Caco-2 (cell line): ENCODE data around the gene GPC6. TPM values are rescaled to one million over a fixed set of nuclear protein-coding genes. Genes with fewer than 3 reads are reported as not detected.

ENCODE experiments used
- BruUV-seq: library from RNA; stranded (reverse); fragments of 400-500 nt; replicated peaks from 2 replicates; lab custom pipeline; 2021; lab: Mats Ljungman, UMichigan
- CTCF ChIA-PET: fragments of 300-600 bp; sonication (Branson Sonifier 250); formaldehyde crosslinking; loops from one replicate; lab custom pipeline; 2022; ENCODE audit warnings: antibody characterized with exemption; lab: Charles Lee
- POLR2A ChIA-PET: fragments of 300-600 bp; sonication (Branson Sonifier 250); formaldehyde crosslinking; loops from one replicate; lab custom pipeline; 2022; ENCODE audit warnings: antibody characterized with exemption; lab: Charles Lee
- DNase-seq, 2 experiments: peaks; one replicate each; pipeline versions ENCODE4 v3.0.0 to v3.0.0-alpha.2; 2020 to 2022
- H3K27me3 ChIP-seq: replicated peaks from 2 replicates; pipeline ENCODE4 v1.6.0; 2011; ENCODE audit warnings: low read length; ENCODE audit not compliant: control insufficient read depth, insufficient read depth
- H3K36me3 ChIP-seq: 2 replicates; pipeline ENCODE4 v1.5.1; 2011; ENCODE audit warnings: low read length; ENCODE audit not compliant: control insufficient read depth, insufficient read depth
- H3K4me1 ChIP-seq: fragments of 250-450 bp; sonication (Bioruptor Pico); 2 replicates; pipeline ENCODE4 v1.5.1; 2020; ENCODE audit warnings: mild to moderate bottlenecking
- H3K4me3 ChIP-seq: 2 replicates; pipeline ENCODE4 v1.5.1; 2011; ENCODE audit warnings: low read depth, mild to moderate bottlenecking, control low read depth, low read length
- H3K9me3 ChIP-seq: fragments of 250-450 bp; sonication (Bioruptor Pico); 2 replicates; pipeline ENCODE4 v1.5.1; 2020; ENCODE audit warnings: mild to moderate bottlenecking, moderate library complexity
- H3K27ac Mint-ChIP-seq: one replicate; pipeline ENCODE4 v1.8.0; 2022; ENCODE audit warnings: mixed read lengths; ENCODE audit not compliant: unreplicated experiment
- H3K27me3 Mint-ChIP-seq: one replicate; pipeline ENCODE4 v1.8.0; 2022; ENCODE audit warnings: mixed read lengths; ENCODE audit not compliant: insufficient read depth, unreplicated experiment
- H3K36me3 Mint-ChIP-seq: one replicate; pipeline ENCODE4 v1.8.0; 2022; ENCODE audit warnings: mild to moderate bottlenecking, mixed read lengths; ENCODE audit not compliant: insufficient read depth, unreplicated experiment
- H3K4me1 Mint-ChIP-seq: one replicate; pipeline ENCODE4 v1.8.0; 2022; ENCODE audit warnings: low read depth, mixed read lengths; ENCODE audit not compliant: unreplicated experiment
- H3K4me3 Mint-ChIP-seq: one replicate; pipeline ENCODE4 v1.8.0; 2022; ENCODE audit warnings: mild to moderate bottlenecking, moderate library complexity, mixed read lengths; ENCODE audit not compliant: unreplicated experiment
- H3K9me3 Mint-ChIP-seq: one replicate; pipeline ENCODE4 v1.8.0; 2022; ENCODE audit warnings: mixed read lengths; ENCODE audit not compliant: unreplicated experiment
- CTCF ChIP-seq, 2 experiments: fragments of 200-600 bp in 1 of 2; IDR thresholded peaks; 1 replicate in 1 of 2; 2 replicates in 1 of 2; pipeline versions ENCODE4 v1.5.1 to v1.8.0; 2011 to 2022; ENCODE audit warnings: antibody characterized with exemption in 1 of 2, control low read depth in 1 of 2, inconsistent platforms in 1 of 2, low read depth in 1 of 2, low read length in 1 of 2, mild to moderate bottlenecking in 1 of 2, moderate library complexity in 1 of 2; ENCODE audit not compliant: insufficient read depth in 1 of 2, severe bottlenecking in 1 of 2, unreplicated experiment in 1 of 2
- intact Hi-C: fragments of 100-400 bp; cut with micrococcal nuclease; formaldehyde crosslinking; loops from one replicate; pipeline ENCODE4 v1.10.0; 2022; ENCODE audit not compliant: unreplicated experiment
- total RNA-seq: library from RNA; stranded (reverse); gene quantifications from 2 replicates; pipeline ENCODE4 v1.2.3, GENCODE V29; 2022

GPC6 gene
- total RNA-seq, 1 experiment from 2014 or later, result 0.16 TPM

GRCh38 chr13:93750676-93751075 is 524.1 kb downstream of the GPC6 start:
- no peak overlapping the region for H3K27ac Mint-ChIP-seq
- H3K4me1 ChIP-seq, result 0 out of 2 replicates have a peak, but pooled peaks cover 6% of the 10 kb centered on the region
- H3K27me3 Mint-ChIP-seq, result no peaks in the 10 kb centered on the region
- intact Hi-C loops, result no loop called here
- DNase-seq, result no peak
- no peak overlapping the region for H3K4me3 ChIP-seq
- no TSS peak for BruUV-seq
- H3K36me3 ChIP-seq, result no peaks in the 10 kb centered on the region
- no peaks in the 10 kb centered on the region for H3K36me3 Mint-ChIP-seq
- H3K4me3 Mint-ChIP-seq, result no peak overlapping the region
- H3K4me1 Mint-ChIP-seq, result no peaks in the 10 kb centered on the region
- no peaks in the 10 kb centered on the region for H3K9me3 ChIP-seq
- ChIA-PET POLR2A (no interaction called here), CTCF (no interaction called here)
- no peak for TF ChIP-seq CTCF (IDR thresholded peaks at IDR 0.05; ENCODE audit: insufficient read depth in 1 of 2, low read depth in 1 of 2, low read length in 1 of 2, severe bottlenecking in 1 of 2, unreplicated experiment in 1 of 2)
- peaks cover under 1% of the 10 kb centered on the region for H3K9me3 Mint-ChIP-seq
- no peaks in the 10 kb centered on the region for H3K27me3 ChIP-seq

DNA sequence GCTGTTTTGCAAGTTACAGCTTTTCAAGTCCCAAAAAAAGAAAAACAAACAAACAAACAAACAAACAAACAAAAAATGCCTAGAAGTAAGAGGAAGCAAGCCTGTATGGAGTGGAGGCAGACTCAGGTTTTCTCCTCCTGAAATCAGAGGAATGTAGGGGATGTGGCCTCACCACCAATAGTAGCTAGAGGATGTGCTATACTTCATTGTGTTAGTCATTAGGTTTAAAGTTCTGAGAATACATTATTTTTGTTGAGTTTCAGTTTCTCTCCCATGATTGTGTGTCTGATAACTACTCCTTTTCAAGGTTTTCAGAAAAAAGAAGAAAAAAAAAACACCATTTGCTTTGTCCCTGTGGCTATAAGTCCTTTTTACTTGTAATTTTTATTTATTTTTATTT is 524.5 kb downstream of the GPC6 start:
- DNase-seq, result no peak
- Mint-ChIP-seq H3K4me3 (no peak overlapping the region), H3K27me3 (no peaks in the 10 kb centered on the region), H3K27ac (no peak overlapping the region), H3K4me1 (no peaks in the 10 kb centered on the region), H3K36me3 (no peaks in the 10 kb centered on the region), H3K9me3 (no peaks in the 10 kb centered on the region)
- Histone ChIP-seq H3K4me1 (0 out of 2 replicates have a peak, but pooled peaks cover 2% of the 10 kb centered on the region), H3K36me3 (no peaks in the 10 kb centered on the region), H3K9me3 (no peaks in the 10 kb centered on the region), H3K27me3 (no peaks in the 10 kb centered on the region), H3K4me3 (no peak overlapping the region)
- ChIA-PET POLR2A (no interaction called here), CTCF (no interaction called here)
- intact Hi-C loops, result no loop called here
- no TSS peak for BruUV-seq
- TF ChIP-seq CTCF (IDR thresholded peaks at IDR 0.05; ENCODE audit: insufficient read depth in 1 of 2, low read depth in 1 of 2, low read length in 1 of 2, severe bottlenecking in 1 of 2, unreplicated experiment in 1 of 2), result no peak

- no peaks in the 10 kb centered on the region for H3K27me3 Mint-ChIP-seq
- DNase-seq, result no peak
- Histone ChIP-seq H3K4me1 (no peaks in the 10 kb centered on the region), H3K4me3 (no peak overlapping the region), H3K9me3 (no peaks in the 10 kb centered on the region), H3K27me3 (no peaks in the 10 kb centered on the region), H3K36me3 (no peaks in the 10 kb centered on the region)
- H3K36me3 Mint-ChIP-seq, result no peaks in the 10 kb centered on the region
- no peak overlapping the region for H3K4me3 Mint-ChIP-seq
- H3K4me1 Mint-ChIP-seq, result no peaks in the 10 kb centered on the region
- ChIA-PET POLR2A (no interaction called here), CTCF (no interaction called here)
- H3K27ac Mint-ChIP-seq, result no peak overlapping the region
- intact Hi-C loops, result no loop called here
- no peaks in the 10 kb centered on the region for H3K9me3 Mint-ChIP-seq
- no TSS peak for BruUV-seq
- TF ChIP-seq CTCF (IDR thresholded peaks at IDR 0.05; ENCODE audit: insufficient read depth in 1 of 2, low read depth in 1 of 2, low read length in 1 of 2, severe bottlenecking in 1 of 2, unreplicated experiment in 1 of 2), result no peak
Measured at GRCh38 chr13:93752541-93752940, 525.9 kb downstream of the GPC6 start.
